Measurements from ENCODE around the gene PLCB4. TPM values are rescaled to one million over a fixed set of nuclear protein-coding genes. Genes with fewer than 3 reads are reported as not detected.
A peak's percentile ranks its signal among the peaks of the same experiment; 100 is the strongest.

PLCB4 gene
- polyA plus RNA-seq, 3 donors, result not detected

DNA sequence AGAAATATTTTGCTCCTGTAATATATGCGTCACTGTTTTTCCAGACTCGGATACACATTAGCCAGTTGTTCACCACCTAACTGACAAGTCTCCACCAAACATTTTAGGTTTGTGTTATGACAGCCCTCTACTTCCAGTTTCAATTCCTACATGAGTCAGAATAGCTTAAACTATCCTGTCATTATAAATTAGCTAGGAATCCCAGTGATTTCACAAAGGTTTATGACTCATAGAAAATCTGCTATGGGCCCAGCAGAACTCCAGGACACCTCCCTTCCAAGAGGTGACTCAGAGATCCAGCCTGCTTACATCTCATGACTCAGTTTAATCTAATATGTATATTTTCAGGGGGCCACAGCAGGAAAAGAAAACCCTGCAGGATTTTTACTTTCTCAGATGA is 17.4 kb upstream of the PLCB4 start:
- peak in 1 of 3 donors; percentile 73 for DNase-seq
- no peaks in the 10 kb centered on the region for H3K4me1 ChIP-seq (ENCODE audit: control insufficient read depth in 1 of 2, insufficient read depth in 2 of 2, low read length in 2 of 2)
- H3K4me3 ChIP-seq (replicated peaks in 1 of 3; ENCODE audit: low read depth in 2 of 3, low read length in 3 of 3), result no peak overlapping the region
- Mint-ChIP-seq H3K27ac (no peak overlapping the region), H3K9me3 (peaks cover 2 to 14% (median 7%) of the 10 kb centered on the region in 7 donors), H3K4me3 (no peak overlapping the region), H3K27me3 (ENCODE audit: low read depth in 3 of 3) (peaks cover 0 to 4% (median 2%) of the 10 kb centered on the region in 3 donors), H3K4me1 (peaks cover 5% of the 10 kb centered on the region), H3K36me3 (no peaks in the 10 kb centered on the region)
- H3K79me2 ChIP-seq (ENCODE audit: insufficient read depth, low read length), result no peaks in the 10 kb centered on the region
- H3K27ac ChIP-seq (ENCODE audit: low read depth in 1 of 2, low read length in 2 of 2), result no peak overlapping the region
- 60% methylated on average over 1 of the region's 2 CpGs for WGBS (ENCODE audit: insufficient coverage)
- no peak for TF ChIP-seq CTCF (IDR thresholded peaks at IDR 0.05)
- no peaks in the 10 kb centered on the region for H3K27me3 ChIP-seq (ENCODE audit: control insufficient read depth in 2 of 2, insufficient read depth in 2 of 2, low read length in 2 of 2)
- H3K9me3 ChIP-seq (replicated peaks in 1 of 2; ENCODE audit: control insufficient read depth in 1 of 2, insufficient read depth in 1 of 2, low read length in 2 of 2), result peaks cover 0 to 7% of the 10 kb centered on the region in 2 donors
- no peak overlapping the region for H2AFZ ChIP-seq (ENCODE audit: insufficient read depth, low read depth, low read length, poor library complexity, severe bottlenecking)
- H3K4me2 ChIP-seq (replicated peaks; ENCODE audit: extremely low read depth, low read length, poor library complexity, severe bottlenecking), result no peak overlapping the region
- intact Hi-C loops (cut with micrococcal nuclease), result no loop called here
- no peak overlapping the region for H3K9ac ChIP-seq (ENCODE audit: insufficient read depth, low read length, poor library complexity, severe bottlenecking)
- H3K36me3 ChIP-seq (replicated peaks in 1 of 2; ENCODE audit: control insufficient read depth in 1 of 2, insufficient read depth in 2 of 2, low read length in 2 of 2), result no peaks in the 10 kb centered on the region
- no peaks in the 10 kb centered on the region for H4K20me1 ChIP-seq (ENCODE audit: insufficient read depth, low read length)

DNA sequence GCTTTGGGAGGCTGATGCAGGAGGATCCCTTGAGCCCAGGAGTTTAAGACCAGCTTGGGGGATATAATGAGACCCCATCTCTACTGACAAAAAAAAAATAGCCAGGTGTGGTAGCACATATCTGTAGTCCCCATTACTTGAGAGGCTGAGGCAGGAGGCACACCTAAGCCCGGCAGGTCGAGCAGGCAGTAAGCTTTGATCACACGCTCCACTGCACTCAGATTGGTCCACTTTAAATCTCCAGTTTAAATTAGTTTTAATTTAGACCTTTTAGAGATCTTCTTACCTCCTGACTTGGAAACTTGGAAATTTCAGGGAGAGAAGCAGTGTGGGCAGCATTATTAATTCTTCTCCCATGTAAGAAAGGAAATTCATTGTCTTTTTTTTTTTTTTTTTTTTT is 16.8 kb upstream of the PLCB4 start:
- no CpG with 5 or more reads among the region's 3 CpGs for WGBS (ENCODE audit: insufficient coverage)
- H3K27me3 Mint-ChIP-seq (ENCODE audit: low read depth in 3 of 3), result peaks cover 0 to 4% (median 2%) of the 10 kb centered on the region in 3 donors
- H3K4me2 ChIP-seq (replicated peaks; ENCODE audit: extremely low read depth, low read length, poor library complexity, severe bottlenecking), result no peak overlapping the region

More for the DNA sequence above, 16.8 kb upstream of the PLCB4 start:
- Histone ChIP-seq H3K9ac (ENCODE audit: insufficient read depth, low read length, poor library complexity, severe bottlenecking) (no peak overlapping the region), H2AFZ (ENCODE audit: insufficient read depth, low read depth, low read length, poor library complexity, severe bottlenecking) (no peak overlapping the region), H4K20me1 (ENCODE audit: insufficient read depth, low read length) (no peaks in the 10 kb centered on the region), H3K36me3 (replicated peaks in 1 of 2; ENCODE audit: control insufficient read depth in 1 of 2, insufficient read depth in 2 of 2, low read length in 2 of 2) (no peaks in the 10 kb centered on the region), H3K4me1 (ENCODE audit: control insufficient read depth in 1 of 2, insufficient read depth in 2 of 2, low read length in 2 of 2) (no peaks in the 10 kb centered on the region), H3K4me3 (replicated peaks in 1 of 3; ENCODE audit: low read depth in 2 of 3, low read length in 3 of 3) (no peak overlapping the region), H3K27me3 (ENCODE audit: control insufficient read depth in 2 of 2, insufficient read depth in 2 of 2, low read length in 2 of 2) (no peaks in the 10 kb centered on the region), H3K27ac (ENCODE audit: low read depth in 1 of 2, low read length in 2 of 2) (no peak overlapping the region), H3K9me3 (replicated peaks in 1 of 2; ENCODE audit: control insufficient read depth in 1 of 2, insufficient read depth in 1 of 2, low read length in 2 of 2) (peaks cover 0 to 7% of the 10 kb centered on the region in 2 donors), H3K79me2 (ENCODE audit: insufficient read depth, low read length) (no peaks in the 10 kb centered on the region)
- Mint-ChIP-seq H3K36me3 (no peaks in the 10 kb centered on the region), H3K4me3 (no peak overlapping the region), H3K27ac (no peak overlapping the region), H3K4me1 (peaks cover 5% of the 10 kb centered on the region), H3K9me3 (peaks cover 2 to 14% (median 7%) of the 10 kb centered on the region in 7 donors)
- no peak for TF ChIP-seq CTCF (IDR thresholded peaks at IDR 0.05)
- intact Hi-C loops (cut with micrococcal nuclease), result no loop called here
- DNase-seq, result no peak

Data from CD14-positive monocyte (primary cell).